GM04503 (cell line): ENCODE results near the gene UBFD1.
A peak's percentile ranks its signal among the peaks of the same experiment; 100 is the strongest.
"Not testable (repeated sequence)": the region's sequence is repeated elsewhere in the genome, so short reads cannot be mapped to it uniquely, and the experiment has no call there.

Experiments used
- DNase-seq: peaks from one replicate; pipeline ENCODE4 v3.0.0-alpha.2; 2012; ENCODE audit warnings: low read depth

Gene UBFD1

DNA sequence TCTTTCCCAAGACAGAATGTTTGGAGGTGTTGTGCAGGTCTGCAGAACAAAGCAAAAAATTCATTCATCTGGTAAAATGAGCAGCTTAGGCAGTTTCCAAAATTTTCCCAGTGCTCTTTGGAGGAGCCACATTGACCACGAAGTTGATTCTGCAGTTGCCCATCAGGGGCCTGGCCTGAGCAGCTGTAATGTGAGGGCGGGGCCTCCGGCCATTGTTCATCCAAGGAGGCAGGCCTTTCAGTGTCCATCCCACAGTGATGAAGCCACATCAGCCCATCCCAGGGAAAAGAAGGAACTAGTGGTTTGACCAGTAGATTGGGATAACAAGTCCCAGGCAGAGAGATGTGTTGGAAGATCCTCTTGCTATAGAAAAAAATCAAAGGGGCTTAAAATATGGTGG is 10.1 kb downstream of the UBFD1 start:
- DNase-seq = no peak

GRCh38 chr16:23570992-23571632 is 13.6 kb downstream of the UBFD1 start:
- DNase-seq = no peak

DNA sequence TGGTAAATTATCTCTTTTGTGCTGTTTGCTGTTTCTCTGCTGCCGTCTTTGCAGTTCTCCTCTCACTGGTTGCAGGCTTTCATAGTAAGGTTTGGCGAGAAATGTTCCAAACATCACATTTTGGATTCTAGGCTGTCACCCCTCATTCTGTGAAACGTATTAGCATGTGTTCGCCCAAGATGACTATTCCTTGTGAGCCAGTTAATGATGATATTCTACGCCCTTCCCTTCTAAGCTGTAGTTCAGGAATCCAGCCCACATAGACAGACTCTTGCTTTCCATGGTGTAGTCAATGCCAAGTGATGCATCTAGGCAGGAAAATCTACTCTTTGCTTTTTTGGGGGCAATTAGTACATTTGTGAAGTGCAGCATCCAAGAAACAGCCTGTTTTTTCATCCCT is 14.4 kb downstream of the UBFD1 start:
- no peak for DNase-seq

- no peak for DNase-seq
Observed at GRCh38 chr16:23572394-23572793, 14.9 kb downstream of the UBFD1 start.

- DNase-seq = no peak
Observed at GRCh38 chr16:23573817-23574216, 16.3 kb downstream of the UBFD1 start.

DNA sequence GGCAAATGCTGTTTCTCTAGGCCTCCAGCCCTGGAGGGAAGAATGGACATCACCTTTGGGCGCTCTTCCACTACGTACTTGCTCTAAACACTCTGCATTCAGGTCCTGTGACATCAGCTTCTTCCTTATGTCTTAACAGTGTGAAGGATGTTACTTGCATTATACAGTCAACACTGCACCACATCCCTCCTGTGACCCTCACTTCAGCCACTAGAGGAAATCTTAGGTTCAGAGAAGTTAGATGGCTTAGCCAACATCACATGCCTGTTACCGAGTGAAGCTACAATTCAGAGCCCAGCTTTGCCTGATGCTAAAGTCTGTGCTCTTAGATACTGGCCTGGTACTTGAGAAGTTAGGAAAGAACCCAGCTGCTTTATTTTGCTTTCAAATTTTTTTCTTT is 18.3 kb downstream of the UBFD1 start:
- DNase-seq = no peak

- DNase-seq = no peak
Observed at GRCh38 chr16:23577493-23577892, 20.0 kb downstream of the UBFD1 start.

GRCh38 chr16:23578101-23578830 is 20.7 kb downstream of the UBFD1 start:
- DNase-seq = no peak

GRCh38 chr16:23579371-23579770 is 21.8 kb downstream of the UBFD1 start:
- no peak for DNase-seq

DNA sequence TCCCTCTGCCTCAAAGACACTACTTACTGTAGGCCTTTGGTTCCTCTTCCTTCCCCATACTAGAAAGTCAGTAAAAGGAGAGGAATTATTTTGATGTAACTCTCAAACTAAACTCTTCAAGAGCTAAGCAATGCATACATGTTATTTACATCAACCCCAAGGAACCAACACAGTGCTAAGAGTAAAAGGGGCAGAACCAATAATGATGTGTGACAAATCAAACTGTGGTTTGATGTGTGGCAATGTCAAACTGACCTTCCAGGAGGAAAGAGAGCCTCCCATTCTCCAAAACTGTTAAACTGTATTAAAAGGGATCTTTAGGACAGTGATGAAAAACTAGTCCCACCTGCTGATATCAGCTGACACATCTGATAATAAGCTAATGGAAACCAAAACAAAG is 22.9 kb downstream of the UBFD1 start:
- DNase-seq = no peak

GRCh38 chr16:23581764-23582163 is 24.2 kb downstream of the UBFD1 start:
- DNase-seq = no peak

- DNase-seq = not testable (repeated sequence)
Observed at GRCh38 chr16:23583271-23583670, 25.7 kb downstream of the UBFD1 start.

DNA sequence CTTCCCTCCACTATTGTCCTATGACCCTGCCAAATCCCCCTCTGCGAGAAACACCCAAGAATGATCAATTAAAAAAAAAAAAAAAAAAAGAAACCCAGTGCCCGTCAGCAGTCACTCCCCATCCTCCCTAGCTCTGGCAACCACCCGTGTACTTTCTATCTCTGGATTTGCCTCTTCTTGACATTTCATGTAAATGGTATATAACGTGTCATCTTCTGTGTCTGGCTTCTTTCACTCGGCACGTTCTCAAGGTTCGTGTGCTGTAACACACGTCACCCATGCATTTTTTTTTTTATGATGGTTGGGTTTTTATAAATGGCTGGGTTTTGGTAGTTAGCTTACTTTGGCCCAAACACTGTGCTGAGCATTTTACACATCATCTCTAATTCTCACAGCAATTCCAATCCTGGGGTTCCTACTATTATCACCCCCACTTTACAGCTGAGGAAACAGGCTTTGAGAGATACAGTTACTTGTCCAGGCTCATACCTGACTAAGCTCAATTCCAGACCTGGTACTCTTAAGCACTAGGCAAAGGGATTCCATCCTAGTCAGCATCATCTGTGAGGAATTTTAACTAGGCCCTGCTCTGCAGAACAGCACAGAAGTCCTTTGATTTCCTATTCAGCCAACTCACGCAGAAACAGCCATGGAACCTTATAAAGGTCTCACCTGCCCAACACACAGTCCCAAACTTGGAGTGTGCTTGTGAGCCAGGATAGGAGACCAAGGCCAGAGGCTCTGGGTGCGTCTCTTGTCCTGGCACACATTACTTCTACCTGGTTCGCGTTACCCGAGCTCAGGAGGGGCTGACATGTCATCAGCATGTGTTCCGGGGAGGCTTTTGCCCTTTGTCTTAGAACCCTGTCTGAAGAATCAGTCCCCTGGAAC is 26.9 kb downstream of the UBFD1 start:
- no peak for DNase-seq

DNA sequence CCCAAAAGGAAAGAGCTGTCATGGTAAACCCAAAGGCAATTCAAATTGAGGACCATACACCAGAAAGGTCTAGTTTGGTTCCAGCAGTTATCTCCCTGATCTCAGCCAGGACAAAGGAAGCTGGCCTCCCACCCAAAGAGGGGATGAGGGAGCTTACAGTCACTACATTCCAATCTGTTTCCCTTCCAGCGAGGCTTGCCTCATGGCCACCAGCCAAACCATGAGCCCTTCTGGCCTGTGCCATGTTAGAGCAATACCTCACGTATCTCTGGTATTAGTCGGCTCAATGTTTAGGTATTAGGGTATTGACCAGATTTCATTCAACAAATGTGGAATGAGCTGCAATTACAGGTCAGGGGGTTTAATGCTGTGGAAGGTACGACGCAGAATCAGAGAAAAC is 30.2 kb downstream of the UBFD1 start:
- DNase-seq = peak; percentile 47

GRCh38 chr16:23590181-23590580 is 32.7 kb downstream of the UBFD1 start:
- no peak for DNase-seq

- no peak for DNase-seq
Observed at GRCh38 chr16:23594186-23594585, 36.7 kb downstream of the UBFD1 start.

GRCh38 chr16:23595246-23595950 is 37.9 kb downstream of the UBFD1 start:
- DNase-seq = no peak

DNA sequence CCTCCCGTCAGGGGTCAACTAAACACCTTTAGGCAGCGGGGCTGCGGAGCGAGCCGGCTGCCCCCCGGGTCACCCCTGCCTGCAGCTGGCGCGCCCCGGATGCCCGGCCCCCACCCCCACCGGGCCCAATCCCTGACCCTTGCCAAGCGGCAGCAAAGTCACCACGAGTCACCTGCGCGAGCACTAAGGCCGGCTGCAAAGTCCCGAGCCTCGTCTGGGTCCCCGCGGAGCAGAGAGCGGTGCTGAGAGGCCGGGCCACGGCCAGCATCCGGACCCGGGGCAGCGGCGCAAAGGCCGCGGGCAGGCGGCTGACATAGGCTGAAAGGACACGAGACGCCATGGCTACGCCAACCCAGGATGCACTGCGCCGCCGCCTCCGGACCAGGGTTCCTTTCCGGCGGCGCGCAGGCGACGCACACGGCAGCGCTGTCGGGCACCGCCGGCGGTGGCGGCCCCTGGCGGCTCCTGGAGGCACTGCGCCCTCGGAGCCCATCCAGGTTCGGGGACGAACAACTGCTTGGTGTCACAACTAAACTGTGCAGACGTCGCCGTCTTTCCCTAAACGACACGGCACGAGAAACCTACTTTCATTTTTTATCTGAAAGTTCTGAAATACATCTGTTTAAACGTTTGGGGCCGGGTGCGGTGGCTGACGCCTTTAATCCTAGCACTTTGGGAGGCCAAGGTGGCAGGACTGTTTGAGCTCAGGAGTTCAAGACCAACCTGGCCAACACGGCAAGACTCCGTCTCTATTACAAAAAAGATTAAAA is 38.6 kb downstream of the UBFD1 start, which contains the start of gene NDUFAB1:
Gene NDUFAB1, minus strand, starts transcription at position 366 of the 770 bp plus-strand sequence. Its CDS starts 26 bp downstream, at position 340.
- DNase-seq = peak; percentile 34

GRCh38 chr16:23597003-23597756 is 39.7 kb downstream of the UBFD1 start:
- no peak for DNase-seq

DNA sequence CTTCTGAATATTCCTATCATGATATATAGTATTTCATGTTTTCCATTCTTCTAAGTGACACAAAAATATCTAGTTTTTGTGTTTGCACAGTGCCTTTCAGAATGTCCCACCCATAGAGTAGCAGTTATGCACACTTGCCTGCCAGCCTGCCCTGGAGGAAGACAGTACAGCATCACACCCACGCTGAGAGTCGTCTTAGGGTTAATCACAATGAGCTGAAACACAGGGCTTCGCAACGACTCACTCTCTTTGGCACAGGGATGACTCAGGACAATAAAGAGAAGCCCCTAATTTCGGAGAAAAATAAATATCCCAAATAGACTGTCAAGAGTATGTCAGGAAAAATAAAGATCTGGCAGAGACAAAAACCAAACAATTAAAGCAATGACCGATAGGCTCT is 50.2 kb downstream of the UBFD1 start:
- DNase-seq = no peak

GRCh38 chr16:23608194-23608593 is 50.7 kb downstream of the UBFD1 start:
- DNase-seq = no peak
